Breast epithelium (tissue), 4 donors: ENCODE results near the gene SLC9A4. TPM values are rescaled to one million over a fixed set of nuclear protein-coding genes. Genes with fewer than 3 reads are reported as not detected.

Experiments used
- DNase-seq, 2 donors: peaks; one replicate each; pipeline ENCODE4 v3.0.0-alpha.2; 2019; ENCODE audit warnings: low spot score in 2 of 2
- H3K27ac ChIP-seq, 2 donors: fragments of 200-600 bp; sonication (generic) in 1 of 2; one replicate each; pipeline ENCODE4 v1.5.1; 2016 to 2019; ENCODE audit warnings: mild to moderate bottlenecking in 1 of 2
- H3K27me3 ChIP-seq, 2 donors: fragments of 200-600 bp; sonication (generic) in 1 of 2; one replicate each; pipeline versions ENCODE4 v1.5.1 to v1.6.0; 2017 to 2019; ENCODE audit warnings: control low read depth in 1 of 2, mild to moderate bottlenecking in 1 of 2
- H3K36me3 ChIP-seq: fragments of 200-600 bp; one replicate; pipeline ENCODE4 v1.5.1; 2019
- H3K4me1 ChIP-seq, 2 donors: fragments of 200-600 bp; sonication (generic); one replicate each; pipeline ENCODE4 v1.5.1; 2016 to 2019; ENCODE audit warnings: control low read depth in 1 of 2
- H3K4me3 ChIP-seq, 3 donors: fragments of 200-600 bp; sonication (generic); 1 replicate in 2 of 3; 2 replicates in 1 of 3; pipeline ENCODE4 v1.5.1; 2016 to 2019; ENCODE audit warnings: mild to moderate bottlenecking in 3 of 3, moderate library complexity in 2 of 3
- H3K9me3 ChIP-seq, 2 donors: fragments of 200-600 bp; sonication (generic) in 1 of 2; one replicate each; pipeline ENCODE4 v1.5.1; 2016 to 2019; ENCODE audit warnings: control low read depth in 1 of 2
- POLR2A ChIP-seq: fragments of 450-650 bp; IDR thresholded peaks from one replicate; pipeline ENCODE4 v1.6.1; 2016; ENCODE audit warnings: antibody characterized with exemption, mild to moderate bottlenecking, moderate library complexity
- POLR2AphosphoS5 ChIP-seq, 3 donors: sonication (generic); formaldehyde crosslinking; IDR thresholded peaks; one replicate each; pipeline ENCODE4 v1.6.1; 2017; ENCODE audit warnings: antibody characterized with exemption in 3 of 3
- intact Hi-C: fragments of 100-400 bp; cut with DNase I; formaldehyde crosslinking; loops from one replicate; pipeline ENCODE4 v1.15.1; 2023; ENCODE audit warnings: low total_unique reads
- total RNA-seq, 3 donors: library from RNA; depleted of rRNA; stranded (reverse); fragments of >200 nt; gene quantifications; one replicate each; pipeline ENCODE4 v1.1.0, GENCODE V29; 2016
- TF ChIP-seq, protein P1 (sequence below), 3 donors: fragments of 450-650 bp; IDR thresholded peaks; one replicate each; pipeline ENCODE4 v1.5.1; 2016 to 2017; ENCODE audit warnings: antibody characterized with exemption in 3 of 3, mild to moderate bottlenecking in 3 of 3, moderate library complexity in 3 of 3

The SLC9A4 gene
- total RNA-seq, 3 donors from 2014 or later = not detected

DNA sequence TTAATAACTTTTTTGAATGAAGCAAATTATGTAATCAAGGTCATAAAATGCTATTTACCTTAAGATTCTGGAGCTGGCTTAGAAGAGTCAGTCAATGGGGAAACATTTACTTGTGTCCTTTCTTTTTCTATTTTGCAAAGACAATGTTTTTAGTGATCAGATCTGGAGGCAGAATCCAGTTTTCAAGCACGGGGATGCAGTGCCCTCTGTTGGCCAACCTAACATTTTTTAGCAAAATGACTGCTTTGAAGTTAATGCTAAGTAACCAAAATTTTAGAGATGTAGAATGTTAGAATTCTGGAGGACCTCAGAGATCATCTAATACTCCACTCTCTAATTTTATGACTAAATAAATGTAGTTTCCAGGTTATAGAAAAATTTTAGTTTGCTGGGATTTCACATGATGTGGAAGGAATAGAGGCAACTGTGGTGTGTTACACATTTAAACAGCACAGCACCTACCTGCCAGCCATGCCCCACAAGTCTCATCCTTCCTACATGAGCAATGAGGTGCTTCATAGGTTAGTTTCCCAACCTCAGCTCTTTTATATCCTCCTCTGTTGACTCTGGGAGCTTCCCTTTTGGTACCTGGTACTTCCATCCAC is 23.6 kb upstream of the SLC9A4 start:
- DNase-seq = no peak

DNA sequence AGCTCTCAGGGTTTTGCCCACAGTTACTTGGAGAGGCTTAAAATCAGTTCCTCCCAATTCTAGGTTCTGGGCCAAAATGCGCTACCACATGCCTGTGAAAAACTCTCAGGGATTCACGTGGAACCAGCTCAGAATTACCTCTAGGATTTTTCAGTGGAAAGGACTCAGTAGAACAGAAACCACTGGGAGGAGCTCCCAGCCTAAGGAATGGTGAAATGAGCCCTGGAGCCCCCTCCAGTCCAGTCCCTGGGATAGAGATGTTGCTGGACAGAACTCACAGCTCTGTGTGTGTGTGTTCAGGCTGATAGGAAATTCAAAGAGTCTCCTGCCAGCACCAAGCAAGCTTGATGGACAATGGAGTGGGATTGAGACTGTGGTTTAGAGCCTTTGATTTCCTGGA is 21.1 kb upstream of the SLC9A4 start:
- H3K4me3 ChIP-seq = no peak overlapping the region

More for the DNA sequence above, 23.6 kb upstream of the SLC9A4 start:
- Histone ChIP-seq H3K27me3 (no peaks in the 10 kb centered on the region), H3K36me3 (no peaks in the 10 kb centered on the region), H3K4me3 (no peak overlapping the region), H3K4me1 (no peaks in the 10 kb centered on the region), H3K27ac (no peak overlapping the region), H3K9me3 (no peaks in the 10 kb centered on the region)
- intact Hi-C loops = no loop called here
- TF ChIP-seq POLR2A = no peak
- TF ChIP-seq, protein P1, sequence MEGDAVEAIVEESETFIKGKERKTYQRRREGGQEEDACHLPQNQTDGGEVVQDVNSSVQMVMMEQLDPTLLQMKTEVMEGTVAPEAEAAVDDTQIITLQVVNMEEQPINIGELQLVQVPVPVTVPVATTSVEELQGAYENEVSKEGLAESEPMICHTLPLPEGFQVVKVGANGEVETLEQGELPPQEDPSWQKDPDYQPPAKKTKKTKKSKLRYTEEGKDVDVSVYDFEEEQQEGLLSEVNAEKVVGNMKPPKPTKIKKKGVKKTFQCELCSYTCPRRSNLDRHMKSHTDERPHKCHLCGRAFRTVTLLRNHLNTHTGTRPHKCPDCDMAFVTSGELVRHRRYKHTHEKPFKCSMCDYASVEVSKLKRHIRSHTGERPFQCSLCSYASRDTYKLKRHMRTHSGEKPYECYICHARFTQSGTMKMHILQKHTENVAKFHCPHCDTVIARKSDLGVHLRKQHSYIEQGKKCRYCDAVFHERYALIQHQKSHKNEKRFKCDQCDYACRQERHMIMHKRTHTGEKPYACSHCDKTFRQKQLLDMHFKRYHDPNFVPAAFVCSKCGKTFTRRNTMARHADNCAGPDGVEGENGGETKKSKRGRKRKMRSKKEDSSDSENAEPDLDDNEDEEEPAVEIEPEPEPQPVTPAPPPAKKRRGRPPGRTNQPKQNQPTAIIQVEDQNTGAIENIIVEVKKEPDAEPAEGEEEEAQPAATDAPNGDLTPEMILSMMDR (IDR thresholded peaks at IDR 0.05) = peak in 2 of 3 donors; percentile 41 to 49

DNA sequence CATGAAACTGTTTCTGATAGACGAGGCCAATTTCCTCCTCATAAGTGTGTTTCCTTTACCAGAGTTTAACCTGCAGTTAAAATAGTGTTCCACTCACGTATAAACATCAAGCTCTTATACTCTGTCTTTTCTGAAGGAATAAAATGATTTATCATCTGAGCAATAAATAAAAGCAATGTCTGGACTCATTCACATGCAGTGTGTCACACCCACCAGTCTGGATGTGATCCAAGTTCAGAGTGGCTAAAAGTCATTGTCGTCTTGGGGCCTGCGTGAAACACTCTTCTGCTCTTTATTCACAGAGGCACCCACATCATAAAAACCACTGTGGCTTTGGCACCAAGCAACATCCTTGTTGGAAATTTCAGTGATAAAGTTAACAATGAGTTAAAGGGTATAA is 19.5 kb upstream of the SLC9A4 start:
- no peaks in the 10 kb centered on the region for H3K4me1 ChIP-seq
- H3K4me3 ChIP-seq = no peak overlapping the region
- H3K27ac ChIP-seq = no peak overlapping the region
- H3K9me3 ChIP-seq = no peaks in the 10 kb centered on the region
- no peak for DNase-seq
- no peaks in the 10 kb centered on the region for H3K36me3 ChIP-seq
- no peak for TF ChIP-seq POLR2AphosphoS5 (IDR thresholded peaks at IDR 0.05)
- TF ChIP-seq POLR2A = no peak
- TF ChIP-seq, protein P1 (IDR thresholded peaks at IDR 0.05) = no peak
- intact Hi-C loops = no loop called here
- no peaks in the 10 kb centered on the region for H3K27me3 ChIP-seq

More for the DNA sequence above, 21.1 kb upstream of the SLC9A4 start:
- no peaks in the 10 kb centered on the region for H3K9me3 ChIP-seq
- DNase-seq = no peak
- no peak overlapping the region for H3K27ac ChIP-seq
- no peaks in the 10 kb centered on the region for H3K27me3 ChIP-seq
- no peaks in the 10 kb centered on the region for H3K36me3 ChIP-seq
- intact Hi-C loops = no loop called here
- H3K4me1 ChIP-seq = no peaks in the 10 kb centered on the region
- no peak for TF ChIP-seq POLR2A
- TF ChIP-seq, protein P1 (IDR thresholded peaks at IDR 0.05) = no peak
- TF ChIP-seq POLR2AphosphoS5 (IDR thresholded peaks at IDR 0.05) = no peak

DNA sequence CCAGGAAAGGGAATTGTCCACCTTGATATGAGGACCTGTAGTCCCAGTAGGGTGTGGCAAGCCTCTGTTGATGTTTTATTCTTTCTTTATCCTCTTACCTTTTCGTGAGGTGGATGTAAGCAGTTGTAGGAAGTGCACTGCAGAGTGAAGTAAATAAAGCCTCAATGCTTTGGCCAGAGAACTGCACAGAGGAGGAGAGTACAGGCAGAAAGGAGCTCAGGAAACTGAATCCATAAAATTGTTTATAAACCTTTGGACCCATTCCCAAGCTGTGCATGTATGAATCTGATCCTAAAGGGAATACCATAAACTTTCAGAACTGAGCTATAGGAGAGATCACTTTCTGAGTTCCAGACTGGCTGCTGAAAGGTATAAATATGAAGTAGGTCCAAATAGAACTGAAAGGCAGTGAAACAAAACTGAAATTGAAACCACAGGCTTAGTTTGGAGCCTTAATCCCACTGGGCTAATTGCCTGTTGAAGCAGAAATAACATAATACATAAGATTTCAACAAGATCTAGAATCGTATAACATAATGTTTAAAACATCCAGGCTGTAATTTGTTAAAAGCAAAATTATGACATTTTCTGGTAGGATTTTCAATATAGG is 17.9 kb upstream of the SLC9A4 start:
- Histone ChIP-seq H3K27me3 (no peaks in the 10 kb centered on the region), H3K4me1 (no peaks in the 10 kb centered on the region), H3K36me3 (no peaks in the 10 kb centered on the region), H3K9me3 (no peaks in the 10 kb centered on the region), H3K27ac (no peak overlapping the region), H3K4me3 (no peak overlapping the region)
- DNase-seq = no peak
- TF ChIP-seq, protein P1 (IDR thresholded peaks at IDR 0.05) = no peak
- TF ChIP-seq POLR2A (no peak), POLR2AphosphoS5 (IDR thresholded peaks at IDR 0.05) (no peak)
- intact Hi-C loops = no loop called here

DNA sequence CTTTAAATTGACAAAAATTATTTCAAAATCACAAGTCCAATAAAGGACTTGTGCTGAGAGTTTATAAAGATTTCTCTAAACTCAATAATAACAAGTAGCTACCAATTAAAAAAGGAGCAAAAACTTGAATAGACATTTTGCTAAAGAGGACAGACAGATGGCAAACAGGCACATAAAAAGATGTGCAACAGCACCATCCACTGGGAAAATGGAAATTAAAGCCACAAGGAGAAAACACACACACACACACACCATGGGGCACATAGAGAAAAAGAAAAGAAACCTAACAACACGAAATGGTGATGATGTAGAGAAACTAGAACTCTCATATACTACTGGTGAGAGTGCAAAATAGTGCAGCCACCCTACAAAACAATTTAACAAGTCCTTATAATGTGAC is 12.6 kb upstream of the SLC9A4 start:
- TF ChIP-seq POLR2AphosphoS5 (IDR thresholded peaks at IDR 0.05) = no peak
- TF ChIP-seq, protein P1 (IDR thresholded peaks at IDR 0.05) = no peak
- no peak for TF ChIP-seq POLR2A
- H3K27ac ChIP-seq = no peak overlapping the region
- H3K4me1 ChIP-seq = no peaks in the 10 kb centered on the region
- no peak for DNase-seq
- no peaks in the 10 kb centered on the region for H3K36me3 ChIP-seq
- H3K9me3 ChIP-seq = no peaks in the 10 kb centered on the region
- intact Hi-C loops = no loop called here
- H3K27me3 ChIP-seq = no peaks in the 10 kb centered on the region
- no peak overlapping the region for H3K4me3 ChIP-seq
